SU-DHL-6 (cell line): Measurements from ENCODE around the gene RAC2.

ENCODE experiments used
- H2AFZ ChIP-seq: fragments of 200-600 bp; sonication (generic); 2 replicates; pipeline ENCODE4 v1.6.1; 2014; ENCODE audit warnings: low read depth, mild to moderate bottlenecking, moderate library complexity, mixed read lengths, antibody characterized with exemption, low read length; ENCODE audit not compliant: severe bottlenecking
- H3F3A ChIP-seq: fragments of 200-600 bp; shearing (Covaris generic); 2 replicates; pipeline ENCODE4 v1.6.0; 2016; ENCODE audit warnings: antibody characterized with exemption, mild to moderate bottlenecking; ENCODE audit not compliant: insufficient read depth
- H3K27ac ChIP-seq: fragments of 200-600 bp; sonication (generic); 2 replicates; pipeline ENCODE4 v1.5.1; 2016; ENCODE audit warnings: low read depth, mild to moderate bottlenecking, low read length, moderate library complexity, mixed read lengths
- H3K27me3 ChIP-seq: fragments of 200-600 bp; sonication (generic), shearing (Covaris generic); 2 replicates; pipeline ENCODE4 v1.6.0; 2014; ENCODE audit warnings: mild to moderate bottlenecking, low read length
- H3K36me3 ChIP-seq: fragments of 200-600 bp; sonication (generic); 2 replicates; pipeline ENCODE4 v1.6.1; 2014; ENCODE audit warnings: mild to moderate bottlenecking, low read length, mixed read lengths
- H3K4me2 ChIP-seq: fragments of 300-600, 200-600 bp; shearing (Covaris generic), sonication (generic); 2 replicates; pipeline ENCODE4 v1.6.0; 2014; ENCODE audit warnings: low read length, low read depth, mild to moderate bottlenecking; ENCODE audit not compliant: poor library complexity, severe bottlenecking
- H3K4me3 ChIP-seq: fragments of 200-600 bp; sonication (generic); 2 replicates; pipeline ENCODE4 v1.5.1; 2014; ENCODE audit warnings: antibody characterized with exemption, low read length, mild to moderate bottlenecking, mixed read lengths; ENCODE audit not compliant: insufficient read depth, poor library complexity, severe bottlenecking
- H3K79me2 ChIP-seq: fragments of 200-600 bp; sonication (generic); 2 replicates; pipeline ENCODE4 v1.6.1; 2014; ENCODE audit warnings: mild to moderate bottlenecking, low read length, moderate library complexity; ENCODE audit not compliant: insufficient read depth
- H3K9ac ChIP-seq: fragments of 200-600 bp; sonication (generic); 2 replicates; pipeline ENCODE4 v1.7.0; 2014; ENCODE audit warnings: mild to moderate bottlenecking, low read length
- H3K9me2 ChIP-seq: fragments of 200-600 bp; sonication (generic); replicated peaks from 2 replicates; pipeline ENCODE4 v1.6.1; 2014; ENCODE audit warnings: low read length; ENCODE audit not compliant: insufficient read depth
- H3K9me3 ChIP-seq: fragments of 200-600 bp; sonication (generic); 2 replicates; pipeline ENCODE4 v1.6.1; 2014; ENCODE audit warnings: low read length, mixed read lengths; ENCODE audit not compliant: insufficient read depth
- H4K20me1 ChIP-seq: fragments of 200-600 bp; sonication (generic); 2 replicates; pipeline ENCODE4 v1.6.1; 2014; ENCODE audit warnings: low read depth, mild to moderate bottlenecking, antibody characterized with exemption, low read length, moderate library complexity, mixed read lengths
- EZH2phosphoT487 ChIP-seq: fragments of 200-600 bp; sonication (generic), shearing (Covaris generic); conservative IDR thresholded peaks from 2 replicates; pipeline ENCODE4 v1.6.1; 2018; ENCODE audit warnings: mild to moderate bottlenecking, antibody characterized with exemption, low read length, moderate library complexity, mixed read lengths
- TF ChIP-seq, protein P1 (sequence below): fragments of 200-600 bp; sonication (generic); IDR thresholded peaks from one replicate; pipeline ENCODE4 v1.5.1; 2017; ENCODE audit warnings: antibody characterized with exemption, mild to moderate bottlenecking, low read length, moderate library complexity; ENCODE audit not compliant: insufficient read depth, poor library complexity, severe bottlenecking

RAC2 gene

DNA sequence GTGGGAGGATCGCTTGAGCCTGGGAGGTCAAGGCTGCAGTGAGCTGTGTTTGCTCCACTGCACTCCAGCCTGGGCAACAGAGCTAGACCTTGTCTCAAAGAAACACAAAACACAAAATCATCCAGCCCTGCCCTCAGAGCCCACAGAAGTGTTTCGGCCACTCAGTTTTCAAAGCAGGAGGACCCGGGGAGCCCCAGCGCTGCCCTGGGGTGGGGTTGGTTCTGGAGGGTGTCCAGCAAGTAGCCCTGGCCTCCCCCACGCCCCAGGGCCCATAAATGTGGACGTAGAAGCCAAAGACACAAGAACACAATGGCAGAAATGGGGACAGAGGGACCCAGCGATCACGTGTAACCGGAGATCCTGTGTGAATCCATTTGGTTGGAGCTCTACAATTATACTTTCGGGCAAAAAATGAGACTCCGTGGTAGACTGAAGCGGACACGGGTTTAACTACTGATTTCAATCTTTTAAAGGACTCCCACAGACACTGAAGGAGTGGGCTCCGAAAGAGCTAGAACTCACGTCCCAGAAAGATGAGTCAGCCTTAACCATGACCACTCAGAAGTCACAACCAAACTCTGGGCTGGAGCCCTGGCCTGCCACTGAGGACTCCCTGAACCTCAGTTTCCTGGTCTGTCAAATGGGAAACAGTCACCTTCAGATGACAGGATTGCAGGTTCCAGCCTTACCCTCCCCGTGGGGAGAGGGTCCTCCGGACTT lies 29.2 kb upstream of the RAC2 start:
- Histone ChIP-seq H3K27me3 (no peaks in the 10 kb centered on the region), H3K9me3 (no peaks in the 10 kb centered on the region), H3K79me2 (no peaks in the 10 kb centered on the region), H3K4me3 (no peak overlapping the region), H3K9me2 (no peaks in the 10 kb centered on the region), H3K27ac (no peak overlapping the region), H2AFZ (no peak overlapping the region), H4K20me1 (no peaks in the 10 kb centered on the region), H3K36me3 (no peaks in the 10 kb centered on the region), H3K4me2 (no peak overlapping the region), H3K9ac (no peak overlapping the region), H3F3A (no peaks in the 10 kb centered on the region)
- TF ChIP-seq, protein P1, sequence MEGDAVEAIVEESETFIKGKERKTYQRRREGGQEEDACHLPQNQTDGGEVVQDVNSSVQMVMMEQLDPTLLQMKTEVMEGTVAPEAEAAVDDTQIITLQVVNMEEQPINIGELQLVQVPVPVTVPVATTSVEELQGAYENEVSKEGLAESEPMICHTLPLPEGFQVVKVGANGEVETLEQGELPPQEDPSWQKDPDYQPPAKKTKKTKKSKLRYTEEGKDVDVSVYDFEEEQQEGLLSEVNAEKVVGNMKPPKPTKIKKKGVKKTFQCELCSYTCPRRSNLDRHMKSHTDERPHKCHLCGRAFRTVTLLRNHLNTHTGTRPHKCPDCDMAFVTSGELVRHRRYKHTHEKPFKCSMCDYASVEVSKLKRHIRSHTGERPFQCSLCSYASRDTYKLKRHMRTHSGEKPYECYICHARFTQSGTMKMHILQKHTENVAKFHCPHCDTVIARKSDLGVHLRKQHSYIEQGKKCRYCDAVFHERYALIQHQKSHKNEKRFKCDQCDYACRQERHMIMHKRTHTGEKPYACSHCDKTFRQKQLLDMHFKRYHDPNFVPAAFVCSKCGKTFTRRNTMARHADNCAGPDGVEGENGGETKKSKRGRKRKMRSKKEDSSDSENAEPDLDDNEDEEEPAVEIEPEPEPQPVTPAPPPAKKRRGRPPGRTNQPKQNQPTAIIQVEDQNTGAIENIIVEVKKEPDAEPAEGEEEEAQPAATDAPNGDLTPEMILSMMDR = no peak
- no peak for TF ChIP-seq EZH2phosphoT487

DNA sequence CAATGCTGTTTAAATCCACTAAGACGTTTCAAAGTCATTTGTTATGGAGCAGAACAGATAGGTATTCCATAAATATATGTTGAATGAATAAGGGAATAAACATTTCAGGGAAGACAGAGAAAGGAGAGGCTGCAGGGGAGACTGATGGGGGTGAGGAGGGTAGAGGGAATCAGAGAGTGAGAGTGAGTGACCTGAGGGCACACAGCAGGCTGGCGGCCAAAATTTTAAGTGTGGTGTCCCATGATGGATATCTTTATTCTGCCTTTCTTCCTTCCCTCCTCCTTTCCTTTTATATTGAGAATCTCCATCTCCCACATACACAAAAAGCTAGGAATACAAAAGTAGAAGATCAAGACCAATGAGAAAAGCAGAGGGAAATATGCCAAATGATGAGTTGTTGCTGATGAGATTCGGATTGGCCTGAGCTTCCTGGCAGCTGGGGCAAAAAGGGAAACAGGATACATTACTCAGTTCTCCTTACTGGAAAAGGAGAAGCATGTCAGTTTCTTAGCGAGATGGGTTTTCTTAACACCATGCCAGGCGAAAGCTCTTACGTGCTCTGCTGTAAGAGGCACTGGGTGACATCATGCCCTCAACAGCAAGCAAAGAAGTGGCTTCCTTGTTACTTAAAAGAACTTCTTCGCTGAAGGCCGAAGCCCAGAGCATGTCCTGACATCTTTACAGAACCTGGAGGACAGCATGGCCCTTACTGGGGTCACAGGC lies 27.0 kb upstream of the RAC2 start:
- Histone ChIP-seq H3K9ac (no peak overlapping the region), H3K4me2 (no peak overlapping the region), H3K4me3 (no peak overlapping the region), H4K20me1 (no peaks in the 10 kb centered on the region), H3F3A (no peaks in the 10 kb centered on the region), H3K27me3 (no peaks in the 10 kb centered on the region), H3K79me2 (no peaks in the 10 kb centered on the region), H3K9me3 (no peaks in the 10 kb centered on the region), H3K36me3 (no peaks in the 10 kb centered on the region), H3K9me2 (no peaks in the 10 kb centered on the region), H3K27ac (no peak overlapping the region), H2AFZ (no peak overlapping the region)
- TF ChIP-seq EZH2phosphoT487 = no peak
- TF ChIP-seq, protein P1 = no peak

DNA sequence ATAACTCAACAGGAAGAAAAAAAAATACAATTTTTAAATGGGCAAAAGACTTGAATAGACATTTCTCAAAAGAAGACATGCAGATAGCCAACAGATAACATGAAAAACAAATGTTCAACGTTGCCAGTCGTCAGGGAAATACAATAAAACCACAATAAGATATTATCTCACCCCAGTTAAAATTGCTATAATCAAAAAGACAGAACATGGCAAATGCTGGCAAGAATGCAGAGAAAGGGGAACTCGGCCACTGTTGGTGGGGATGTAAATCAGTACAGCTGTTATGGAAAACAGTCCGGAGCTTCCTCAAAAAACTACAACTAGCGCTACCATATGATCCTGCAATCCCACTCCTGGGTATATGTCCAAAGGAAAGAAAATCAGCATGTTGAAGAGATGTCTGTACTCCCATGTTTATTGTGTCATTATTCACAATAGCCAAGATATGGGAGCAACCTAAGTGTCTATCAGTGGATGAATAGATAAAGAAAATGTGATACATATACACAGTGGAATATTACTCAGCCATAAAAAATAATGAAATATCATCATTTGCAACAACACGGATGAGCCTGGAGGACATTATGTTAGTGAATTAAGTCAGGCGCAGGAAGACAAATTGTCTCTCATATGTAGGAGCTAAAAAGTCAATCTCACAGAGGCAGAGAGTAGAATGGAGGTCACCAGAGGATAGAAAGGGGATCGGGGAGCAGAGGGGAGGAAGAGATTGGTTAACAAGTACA lies 26.0 kb upstream of the RAC2 start:
- no peak overlapping the region for H3K4me2 ChIP-seq

More for the DNA sequence above, 26.0 kb upstream of the RAC2 start:
- Histone ChIP-seq H3F3A (no peaks in the 10 kb centered on the region), H3K9ac (no peak overlapping the region), H3K79me2 (no peaks in the 10 kb centered on the region), H3K36me3 (no peaks in the 10 kb centered on the region), H3K9me2 (no peaks in the 10 kb centered on the region), H3K9me3 (no peaks in the 10 kb centered on the region), H4K20me1 (no peaks in the 10 kb centered on the region), H3K27ac (no peak overlapping the region), H3K27me3 (no peaks in the 10 kb centered on the region), H2AFZ (no peak overlapping the region), H3K4me3 (no peak overlapping the region)
- TF ChIP-seq, protein P1 = no peak
- no peak for TF ChIP-seq EZH2phosphoT487
